ENCODE measurements around the gene BCL2. TPM values are rescaled to one million over a fixed set of nuclear protein-coding genes. Genes with fewer than 3 reads are reported as not detected.

BCL2 gene
- total RNA-seq, 1 donor from 2014 or later = 14.1 TPM

GRCh38 chr18:63290821-63291200 lies 28.8 kb downstream of the BCL2 start:
- H3K9me3 Mint-ChIP-seq = no peaks in the 10 kb centered on the region
- no peak overlapping the region for H3K4me3 Mint-ChIP-seq
- no peaks in the 10 kb centered on the region for H3K27me3 Mint-ChIP-seq (ENCODE audit: low read depth)
- no peak for DNase-seq (ENCODE audit: low read depth, low spot score)
- no peak overlapping the region for H3K27ac Mint-ChIP-seq (ENCODE audit: unreplicated experiment)
- peaks cover 13% of the 10 kb centered on the region for H3K36me3 Mint-ChIP-seq (ENCODE audit: low read depth)
- no peak for TF ChIP-seq CTCF (conservative IDR thresholded peaks at IDR 0.05)
- peaks cover 12% of the 10 kb centered on the region for H3K4me1 Mint-ChIP-seq

- no peak for DNase-seq (ENCODE audit: low read depth, low spot score)
- Mint-ChIP-seq H3K36me3 (ENCODE audit: low read depth) (peaks cover 9% of the 10 kb centered on the region), H3K4me1 (peaks cover 12% of the 10 kb centered on the region), H3K4me3 (no peak overlapping the region), H3K27ac (ENCODE audit: unreplicated experiment) (no peak overlapping the region), H3K9me3 (no peaks in the 10 kb centered on the region), H3K27me3 (ENCODE audit: low read depth) (no peaks in the 10 kb centered on the region)
- no peak for TF ChIP-seq CTCF (conservative IDR thresholded peaks at IDR 0.05)
Observed at GRCh38 chr18:63290166-63290820, 29.3 kb downstream of the BCL2 start.

GRCh38 chr18:63288311-63288710 lies 31.3 kb downstream of the BCL2 start:
- no peak overlapping the region for H3K4me3 Mint-ChIP-seq
- H3K27ac Mint-ChIP-seq (ENCODE audit: unreplicated experiment) = no peak overlapping the region
- no peaks in the 10 kb centered on the region for H3K9me3 Mint-ChIP-seq
- no peak for TF ChIP-seq CTCF (conservative IDR thresholded peaks at IDR 0.05)
- no peaks in the 10 kb centered on the region for H3K27me3 Mint-ChIP-seq (ENCODE audit: low read depth)
- H3K4me1 Mint-ChIP-seq = peaks cover 12% of the 10 kb centered on the region
- no peak for DNase-seq (ENCODE audit: low read depth, low spot score)
- H3K36me3 Mint-ChIP-seq (ENCODE audit: low read depth) = peaks cover 6% of the 10 kb centered on the region

GRCh38 chr18:63287691-63288220 lies 31.8 kb downstream of the BCL2 start:
- Mint-ChIP-seq H3K27ac (ENCODE audit: unreplicated experiment) (no peak overlapping the region), H3K9me3 (no peaks in the 10 kb centered on the region), H3K4me1 (peaks cover 12% of the 10 kb centered on the region), H3K4me3 (no peak overlapping the region), H3K36me3 (ENCODE audit: low read depth) (peaks cover 4% of the 10 kb centered on the region), H3K27me3 (ENCODE audit: low read depth) (no peaks in the 10 kb centered on the region)
- no peak for DNase-seq (ENCODE audit: low read depth, low spot score)
- TF ChIP-seq CTCF (conservative IDR thresholded peaks at IDR 0.05) = no peak

- Mint-ChIP-seq H3K4me1 (peaks cover 12% of the 10 kb centered on the region), H3K36me3 (ENCODE audit: low read depth) (no peaks in the 10 kb centered on the region), H3K27me3 (ENCODE audit: low read depth) (no peaks in the 10 kb centered on the region), H3K27ac (ENCODE audit: unreplicated experiment) (no peak overlapping the region), H3K4me3 (no peak overlapping the region), H3K9me3 (no peaks in the 10 kb centered on the region)
- TF ChIP-seq CTCF (conservative IDR thresholded peaks at IDR 0.05) = no peak
- no peak for DNase-seq (ENCODE audit: low read depth, low spot score)
Observed at GRCh38 chr18:63286926-63287325, 32.6 kb downstream of the BCL2 start.
